GM19023 (cell line): Measurements from ENCODE around the gene TSPAN32.

Source experiments
- ATAC-seq: cut with Tn5 transposase; IDR thresholded peaks from one replicate; pipeline ENCODE4 v1.9.1; 2021; ENCODE audit warnings: mild to moderate bottlenecking, moderate library complexity; ENCODE audit not compliant: unreplicated experiment

Gene TSPAN32

DNA sequence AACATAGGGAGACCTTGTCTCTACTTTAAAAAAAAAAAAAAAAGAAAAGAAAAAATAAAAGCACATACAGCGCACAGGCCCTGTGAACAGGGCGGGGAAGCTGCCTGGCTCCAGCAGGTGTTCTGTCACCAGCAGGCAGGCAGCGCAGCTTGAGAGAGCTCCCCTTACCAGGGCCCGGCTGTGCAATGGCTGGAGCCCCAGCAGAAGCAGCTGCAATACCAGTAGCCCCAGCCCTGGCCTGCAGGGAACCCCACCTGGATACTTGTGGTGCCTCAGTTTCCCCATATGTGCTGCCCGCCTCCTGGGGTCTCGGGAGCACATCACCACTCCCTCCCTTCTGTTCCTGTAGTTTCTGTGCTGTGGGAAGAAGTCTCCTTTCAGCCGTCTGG lies 12.3 kb downstream of the TSPAN32 start:
- no peak for ATAC-seq

DNA sequence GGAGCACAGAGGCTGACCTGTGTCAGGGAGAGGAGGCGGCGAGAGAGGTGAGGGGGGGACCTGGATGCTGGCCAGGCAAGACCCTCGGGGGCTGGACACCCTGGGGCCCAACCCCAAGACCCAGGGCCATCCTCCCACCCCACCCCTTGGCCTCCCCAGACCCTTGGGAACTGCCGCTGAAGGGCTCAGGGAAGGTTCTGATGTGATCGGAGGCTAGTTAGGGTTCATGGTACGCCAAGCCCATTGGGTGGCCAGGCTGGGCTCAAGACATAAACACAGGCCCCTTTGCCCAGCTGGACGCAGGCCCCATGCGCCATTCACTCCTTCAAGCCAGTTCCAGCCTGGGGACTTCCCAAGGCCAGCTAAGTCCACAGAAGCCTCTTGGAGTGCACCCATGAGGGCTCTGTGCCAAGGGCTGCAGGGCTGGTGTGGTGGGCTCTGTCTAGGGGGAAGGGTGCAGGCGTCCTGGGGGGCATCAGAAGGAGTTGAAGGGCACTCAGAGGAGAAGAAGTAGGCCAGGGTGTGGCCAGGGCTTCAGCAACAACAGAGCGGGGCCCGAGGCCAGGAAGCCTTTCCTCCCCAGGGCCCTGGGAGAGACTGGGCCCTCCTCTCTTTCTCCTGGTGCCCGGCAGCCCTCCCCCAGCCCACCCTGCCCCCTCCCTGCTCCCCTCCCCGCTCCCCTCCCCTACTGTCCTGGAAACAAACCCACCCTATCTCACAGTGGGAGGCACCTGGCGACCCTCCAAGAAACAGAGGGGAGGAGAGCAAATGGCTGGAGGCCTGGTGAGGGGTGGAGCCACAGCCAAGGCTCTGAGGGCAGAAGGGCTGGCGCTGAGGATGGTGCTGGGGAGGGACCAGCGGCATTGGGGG lies 12.9 kb downstream of the TSPAN32 start:
- ATAC-seq: no peak

DNA sequence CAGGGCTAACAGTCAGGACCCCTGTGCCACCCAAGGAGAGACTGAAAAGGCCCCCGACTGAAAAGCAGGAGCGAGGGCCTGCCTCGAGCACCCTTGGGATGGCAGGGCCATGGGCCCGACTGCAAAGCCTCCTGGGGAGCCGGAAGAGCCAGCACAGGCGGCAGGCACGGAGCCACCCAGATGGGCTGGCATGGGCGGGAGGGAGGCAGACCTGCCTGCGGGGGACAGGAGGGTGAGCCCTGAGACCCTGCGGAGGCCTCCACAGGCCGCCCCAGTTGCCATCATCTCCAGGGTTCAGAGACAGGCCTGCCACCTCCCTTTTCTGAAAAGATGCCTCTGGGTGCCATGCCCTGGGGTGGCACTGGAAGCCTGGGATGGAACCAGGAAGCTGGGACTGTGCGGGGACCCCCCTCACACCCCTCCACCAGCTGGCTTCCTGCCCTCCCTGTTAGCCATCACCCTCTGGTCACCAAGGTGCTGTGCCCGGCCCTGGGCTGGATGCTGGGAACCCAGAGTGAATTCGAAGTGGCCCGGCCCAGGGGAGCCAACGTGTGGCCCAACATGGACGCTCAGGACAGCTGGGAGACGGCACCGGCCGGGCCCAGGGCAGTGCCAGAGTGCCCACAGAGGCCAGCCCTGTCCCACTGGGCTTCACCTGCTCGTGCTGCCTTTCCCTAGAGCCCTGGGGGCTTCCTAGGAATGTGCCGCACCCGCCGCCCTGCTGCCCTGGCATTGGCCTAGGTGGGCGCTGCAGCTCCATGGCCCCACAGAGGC lies 13.8 kb downstream of the TSPAN32 start:
- ATAC-seq: no peak

DNA sequence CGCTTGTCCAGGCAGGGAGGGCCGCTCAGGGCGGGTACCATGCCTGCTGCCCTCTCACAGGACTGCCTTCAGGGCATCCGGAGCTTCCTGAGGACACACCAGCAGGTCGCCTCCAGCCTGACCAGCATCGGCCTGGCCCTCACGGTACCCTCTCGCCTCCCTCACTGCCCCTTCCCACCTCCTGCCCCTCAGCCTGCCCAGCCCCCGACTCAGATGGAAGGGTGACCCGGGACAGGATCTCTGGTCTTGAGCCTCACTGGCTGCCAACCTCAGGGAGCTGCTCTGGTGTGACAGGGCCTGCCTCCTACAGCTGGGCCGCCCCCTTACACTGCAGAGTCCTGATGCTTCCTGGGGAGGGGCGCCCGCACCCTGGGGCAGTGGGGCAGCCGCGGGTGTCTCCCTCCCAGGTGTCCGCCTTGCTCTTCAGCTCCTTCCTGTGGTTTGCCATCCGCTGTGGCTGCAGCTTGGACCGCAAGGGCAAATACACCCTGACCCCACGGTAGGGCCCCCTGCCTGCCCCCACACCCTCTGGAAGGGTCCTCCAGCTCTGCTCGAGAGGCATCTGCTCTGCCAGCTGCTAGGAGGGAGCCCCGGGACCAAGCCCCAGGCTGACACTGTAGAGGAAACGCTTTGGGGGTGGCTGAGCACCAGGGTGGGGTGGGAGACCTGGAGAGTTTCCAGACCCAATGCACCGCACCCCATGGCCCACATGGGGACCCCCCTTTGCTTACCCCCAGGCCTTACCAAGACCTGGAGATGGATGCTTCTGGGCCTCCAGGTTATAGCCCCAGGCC lies 14.6 kb downstream of the TSPAN32 start:
- ATAC-seq: no peak

DNA sequence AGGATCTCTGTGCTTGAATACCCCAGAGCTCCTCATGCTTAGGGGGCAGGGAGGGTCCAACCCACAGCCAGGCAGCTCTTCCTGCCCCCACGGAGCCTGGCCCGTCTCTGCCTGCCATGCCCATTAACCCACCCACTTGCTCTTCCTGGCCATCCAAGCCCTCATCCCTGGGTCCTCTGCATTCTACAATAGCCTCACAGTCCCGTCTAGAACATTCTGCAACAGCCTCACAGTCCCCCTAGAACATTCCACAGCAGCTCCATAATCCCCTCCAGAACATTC lies 15.1 kb downstream of the TSPAN32 start:
- ATAC-seq: no peak

DNA sequence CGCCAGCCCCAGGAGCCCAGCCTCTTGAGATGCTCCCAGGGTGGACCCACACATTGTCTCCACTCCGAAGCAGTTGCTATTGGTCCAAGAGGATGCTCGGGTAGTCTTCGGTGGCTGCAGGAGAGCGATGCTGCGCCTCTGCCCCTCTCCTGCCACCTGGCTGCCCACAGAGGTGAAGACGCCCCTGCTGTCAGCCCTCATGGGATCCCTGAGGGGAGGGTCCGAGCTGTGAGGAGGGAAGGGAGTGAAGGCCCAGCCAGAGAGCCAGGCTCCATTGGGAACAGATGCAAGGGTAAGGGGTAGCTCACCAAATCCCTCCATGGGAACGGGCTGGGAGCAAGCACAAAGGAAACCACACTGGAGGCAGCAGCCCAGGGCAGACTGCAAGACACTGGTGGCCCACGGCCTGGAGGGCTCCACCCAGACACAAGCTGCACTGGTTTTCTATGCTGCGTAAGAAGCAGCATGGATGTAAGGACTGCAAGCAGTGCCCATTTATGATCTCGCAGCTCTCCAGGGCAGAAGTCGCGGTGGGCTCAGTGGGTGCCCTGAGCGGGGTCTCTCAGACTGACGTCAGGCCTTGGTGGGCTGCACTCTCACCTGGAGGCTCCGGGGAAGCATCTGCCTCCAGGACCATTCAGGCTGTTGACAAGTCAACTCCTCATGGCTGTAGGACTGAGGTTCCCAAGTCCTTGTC lies 15.7 kb downstream of the TSPAN32 start:
- no peak for ATAC-seq

DNA sequence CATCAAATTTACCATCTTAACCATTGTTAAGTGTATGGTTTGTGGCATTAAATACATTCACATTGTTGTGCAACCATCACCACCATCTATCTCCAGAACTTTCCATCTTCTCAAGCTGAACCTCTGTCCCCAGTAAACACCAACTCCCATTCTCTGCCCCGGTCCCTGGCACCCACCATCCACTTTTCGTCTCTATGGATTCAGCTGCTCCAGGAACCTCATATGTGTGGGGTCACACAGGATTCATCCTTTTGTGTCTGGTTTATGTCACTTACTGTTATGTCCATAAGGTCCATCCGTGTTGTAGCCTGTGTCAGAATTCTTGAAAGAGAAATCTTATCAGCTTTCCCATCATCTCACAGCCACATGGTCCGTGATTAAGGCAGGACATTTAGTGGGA lies 16.3 kb downstream of the TSPAN32 start:
- ATAC-seq: no peak

DNA sequence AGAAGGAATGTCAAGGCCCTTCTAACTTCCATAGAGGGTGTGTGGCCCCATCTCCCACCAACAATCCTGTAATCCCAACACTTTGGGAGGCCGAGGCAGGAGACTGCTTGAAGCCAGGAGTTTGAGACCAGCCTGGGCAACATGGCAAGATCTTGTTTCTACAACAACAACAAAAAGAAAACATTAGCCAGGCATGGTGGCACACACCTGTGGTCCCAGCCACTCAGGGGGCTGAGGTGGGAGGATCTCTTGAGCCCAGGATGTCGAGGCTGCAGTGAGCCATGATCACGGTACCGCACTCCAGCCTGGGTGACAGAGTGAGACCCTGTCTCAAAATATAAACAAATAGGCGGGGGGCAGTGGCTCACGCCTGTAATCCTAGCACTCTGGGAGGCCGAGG lies 16.9 kb downstream of the TSPAN32 start:
- no peak for ATAC-seq

DNA sequence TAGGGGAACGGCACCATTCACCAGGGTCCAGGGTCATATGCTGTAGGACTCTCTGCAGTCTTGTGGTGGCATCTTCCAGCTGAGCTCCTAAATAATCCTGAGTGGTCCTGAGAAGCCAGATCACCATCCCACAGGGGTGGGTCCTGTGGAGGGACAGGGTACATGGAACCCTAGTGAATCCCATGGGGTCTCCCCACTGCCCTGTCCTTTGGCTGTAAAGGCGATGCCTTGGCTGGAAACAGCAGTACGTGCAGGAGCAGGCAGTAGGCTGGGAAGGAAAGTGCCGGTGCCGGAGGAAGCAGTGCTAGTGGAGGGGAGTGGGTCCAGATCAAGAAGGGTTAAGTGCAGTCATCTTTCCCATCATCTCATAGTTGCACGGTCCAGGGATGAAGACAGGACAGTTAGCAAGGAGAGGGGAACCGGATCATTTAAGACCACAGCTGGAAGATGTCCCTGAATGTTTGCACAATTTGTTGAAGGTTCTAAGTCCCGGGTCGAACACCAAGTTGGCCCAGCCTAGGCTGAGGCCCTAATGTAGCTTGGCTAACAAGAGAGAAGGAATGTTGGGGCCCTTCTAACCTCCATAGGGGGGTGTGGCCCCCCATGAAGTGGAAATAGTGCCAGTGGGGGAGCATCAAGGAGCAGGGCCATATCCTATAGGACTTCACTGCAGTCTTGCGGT lies 18.1 kb downstream of the TSPAN32 start:
- no peak for ATAC-seq

DNA sequence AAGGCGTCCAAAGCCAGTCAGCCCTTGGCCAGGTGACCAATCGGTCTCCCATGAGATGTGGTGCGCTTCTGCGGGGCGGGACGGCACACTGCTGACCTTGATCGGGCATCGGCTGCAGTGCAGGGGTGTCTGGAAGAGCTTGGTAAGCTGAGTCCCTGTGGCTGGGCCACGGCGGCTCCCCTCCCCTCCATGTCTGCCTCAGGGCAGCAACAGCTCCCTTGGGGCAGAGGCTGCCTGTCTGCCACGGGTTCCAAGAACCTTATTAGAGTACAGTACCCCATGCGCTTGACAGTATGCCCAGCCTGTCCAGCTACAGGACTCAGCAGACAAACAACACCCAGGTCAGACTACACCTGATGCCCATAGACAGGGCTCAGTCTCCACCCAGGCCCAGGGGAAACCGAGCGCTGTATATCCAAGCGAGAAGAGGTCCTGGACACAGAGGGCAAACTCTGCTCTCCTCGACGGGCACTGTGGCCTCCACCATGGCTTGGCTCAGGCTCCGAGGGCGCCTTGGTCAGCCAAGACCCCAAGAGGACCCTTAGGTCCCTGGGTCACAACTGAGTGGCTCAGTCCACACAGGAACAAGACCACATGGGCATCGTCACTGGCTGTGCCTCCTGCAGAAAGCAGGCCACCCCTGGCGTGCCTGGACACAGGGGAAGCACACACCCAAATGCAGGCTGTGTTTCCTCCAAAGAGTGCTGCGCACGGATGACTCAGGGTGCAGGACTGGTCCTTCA lies 18.9 kb downstream of the TSPAN32 start:
- no peak for ATAC-seq

DNA sequence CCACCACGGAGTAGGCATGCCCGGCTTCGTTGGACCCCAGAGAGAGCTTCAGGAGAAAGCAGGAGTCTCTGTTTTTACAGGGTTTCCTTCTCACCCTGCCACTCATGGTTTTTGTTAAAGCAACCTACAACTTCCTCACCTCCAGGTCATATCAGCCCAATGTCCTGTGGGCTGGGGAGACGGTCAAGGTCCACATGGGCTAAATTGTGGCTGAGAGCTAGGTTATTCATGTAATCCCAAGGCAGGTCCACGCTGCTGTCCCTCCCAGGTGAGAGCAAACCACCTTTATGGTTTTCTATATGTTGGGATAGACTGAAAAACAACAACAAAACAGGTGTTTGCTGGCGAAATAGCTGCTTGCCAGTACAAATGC lies 19.5 kb downstream of the TSPAN32 start:
- no peak for ATAC-seq

DNA sequence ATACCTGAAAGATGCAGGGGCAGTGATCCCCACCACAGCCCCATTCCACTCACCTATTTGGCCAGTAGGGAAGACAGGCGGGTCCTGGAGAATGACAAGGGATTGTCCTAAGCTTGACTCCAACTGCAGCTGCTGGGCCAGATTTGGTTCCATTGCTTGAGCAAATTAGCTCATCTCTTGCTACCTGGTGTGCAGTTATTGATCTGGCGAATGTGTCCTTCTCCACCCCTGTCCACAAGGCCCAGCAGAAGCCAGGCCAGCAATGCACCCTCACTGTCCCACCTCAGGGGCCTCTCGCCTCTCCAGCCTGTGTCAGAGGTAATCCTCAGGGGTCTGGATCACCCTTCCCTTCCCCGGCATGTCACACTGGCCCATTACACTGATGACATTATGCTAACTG lies 23.3 kb downstream of the TSPAN32 start:
- ATAC-seq: no peak

DNA sequence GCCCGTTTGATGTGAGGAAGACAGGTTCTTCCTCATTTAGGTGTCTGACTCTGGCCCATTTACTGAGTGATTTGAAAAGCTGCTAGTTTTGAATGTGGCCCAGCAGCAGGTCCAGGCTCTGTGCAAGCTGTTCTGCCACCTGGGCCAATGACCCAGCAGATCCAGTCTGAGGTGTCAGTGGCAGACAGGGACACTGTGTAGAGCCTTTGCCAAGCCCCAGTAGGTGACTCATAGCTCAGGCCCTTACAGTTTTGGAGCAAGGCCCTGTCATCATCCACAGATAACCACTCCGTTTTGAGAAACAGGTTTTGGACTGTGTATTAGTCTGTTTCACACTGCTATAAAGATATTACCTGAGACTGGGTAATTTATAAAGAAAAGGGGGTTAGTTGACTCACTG lies 23.9 kb downstream of the TSPAN32 start:
- ATAC-seq: no peak

DNA sequence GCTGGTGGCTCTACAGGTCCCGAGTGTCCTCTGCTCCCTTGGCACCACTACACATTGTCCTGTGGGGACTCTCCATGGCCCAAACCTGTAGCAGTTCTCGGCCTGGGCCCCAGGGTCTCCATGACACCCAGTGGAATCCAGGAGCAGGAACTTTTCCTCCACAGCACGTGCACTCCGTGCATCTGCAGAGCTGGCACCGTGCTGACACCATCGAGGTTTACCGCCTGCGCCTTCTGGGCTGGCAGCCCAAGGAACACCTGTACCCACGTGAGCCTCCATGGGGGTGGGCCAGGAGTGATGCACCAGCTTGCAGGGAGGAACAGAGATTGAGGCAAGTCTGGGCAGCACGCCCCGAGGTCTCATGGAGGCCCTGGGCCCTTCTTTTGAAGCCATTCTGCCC lies 25.2 kb downstream of the TSPAN32 start:
- no peak for ATAC-seq

DNA sequence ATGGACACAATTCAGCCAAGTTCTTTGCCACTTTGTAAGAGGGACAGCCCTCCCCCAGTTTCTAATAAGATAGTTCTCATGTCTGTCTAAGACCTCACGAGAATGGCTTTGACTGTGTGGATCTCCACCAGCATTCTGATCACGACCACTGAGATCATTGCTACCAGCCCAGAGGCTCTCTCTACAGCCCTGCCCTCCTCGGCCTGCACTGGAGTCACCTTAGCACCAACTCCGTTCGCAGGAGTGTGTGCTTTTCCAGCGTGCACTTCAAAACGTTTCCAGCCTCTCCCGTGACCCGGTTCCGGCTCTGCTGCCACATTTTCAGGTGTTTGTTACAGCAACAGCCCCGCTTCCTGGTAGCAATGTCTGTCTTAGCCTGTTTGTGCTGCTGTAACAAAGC lies 26.2 kb downstream of the TSPAN32 start:
- ATAC-seq: no peak

DNA sequence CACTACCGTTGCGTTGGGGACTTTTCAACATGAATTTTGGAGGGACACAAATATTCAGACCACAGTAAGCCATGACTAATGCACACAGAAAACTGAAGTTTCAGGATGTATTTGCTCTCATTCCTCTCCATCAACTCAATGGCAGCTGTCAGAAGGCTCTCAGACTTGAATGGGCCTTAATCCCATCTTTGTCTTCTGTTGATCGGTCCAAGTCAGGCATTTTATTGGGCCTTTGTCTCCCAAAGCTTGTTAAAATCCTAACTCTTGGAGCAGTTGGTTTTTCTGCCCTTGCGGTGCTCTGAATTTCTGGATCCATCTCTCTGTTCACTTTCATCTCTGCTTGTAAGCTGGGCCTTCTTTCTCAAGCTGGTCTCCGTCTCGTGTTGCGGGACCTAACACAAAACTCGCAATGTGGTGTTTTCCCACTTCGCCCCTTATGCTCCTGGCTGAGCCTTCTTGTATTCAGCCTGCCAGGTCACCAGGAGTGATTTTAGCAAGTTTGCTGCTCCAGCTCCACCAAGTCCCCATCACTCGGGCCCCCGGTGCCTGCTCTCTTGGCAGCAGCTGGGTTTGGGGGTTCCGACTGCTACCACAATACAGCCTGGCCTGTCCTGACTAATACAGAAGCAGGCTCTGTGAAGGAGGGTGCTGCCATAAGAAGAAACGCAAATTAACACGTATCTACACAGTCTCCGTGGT lies 27.0 kb downstream of the TSPAN32 start:
- ATAC-seq: no peak

DNA sequence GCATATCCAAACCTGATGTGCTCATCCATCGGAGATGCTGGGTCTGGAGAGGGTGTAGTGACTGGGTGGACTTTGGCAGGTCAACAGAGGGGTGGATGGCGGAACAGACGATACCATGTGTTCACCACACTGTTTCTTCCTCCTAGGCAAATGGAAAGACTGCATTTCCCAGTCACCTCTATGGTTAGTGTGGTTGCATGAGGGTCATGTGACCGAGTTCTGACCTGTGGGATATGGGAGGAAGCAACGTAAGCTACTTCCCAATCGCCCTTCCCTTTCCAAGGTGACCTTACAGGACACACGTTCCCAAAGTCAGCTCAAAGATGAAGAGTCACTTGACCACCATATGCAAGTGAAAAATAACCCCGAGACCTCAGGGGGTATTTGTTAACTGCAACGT lies 27.7 kb downstream of the TSPAN32 start:
- no peak for ATAC-seq

DNA sequence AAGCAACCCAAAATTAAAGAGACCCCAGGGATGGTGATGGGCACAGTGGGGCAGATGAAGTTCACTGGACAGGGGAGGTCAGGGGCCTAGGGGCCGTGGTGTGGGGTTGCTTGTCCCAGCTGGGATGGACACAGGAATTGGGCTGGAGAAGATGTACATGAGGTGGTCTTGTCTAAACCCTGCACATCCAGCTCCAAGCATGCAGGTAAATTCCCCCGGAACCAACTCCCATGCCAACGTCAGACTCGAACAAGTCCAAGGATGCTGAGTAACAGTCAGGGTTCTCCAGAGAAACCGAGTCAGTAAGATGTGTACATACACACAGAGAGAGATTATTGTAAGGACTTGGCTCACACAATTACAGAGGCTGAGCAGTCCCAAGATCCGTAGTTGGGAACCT lies 28.9 kb downstream of the TSPAN32 start:
- no peak for ATAC-seq

DNA sequence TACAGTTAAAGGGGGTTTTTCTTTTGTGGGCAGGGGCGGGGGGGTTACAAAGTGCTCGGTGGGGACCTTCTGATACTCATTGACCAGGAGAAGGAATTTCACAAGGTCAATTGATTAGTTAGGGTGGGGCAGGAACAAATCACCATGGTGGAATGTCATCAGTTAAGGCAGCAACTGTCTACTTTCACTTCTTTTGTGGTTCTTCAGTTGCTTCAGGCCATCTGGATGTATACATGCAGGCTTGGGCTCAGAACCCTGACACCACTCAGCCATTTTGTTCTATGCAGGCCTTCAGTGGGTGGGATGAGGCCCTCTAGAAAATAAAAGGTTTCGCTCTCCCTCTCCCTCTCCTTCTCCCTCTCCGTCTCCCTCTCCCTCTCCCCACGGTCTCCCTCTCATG lies 29.6 kb downstream of the TSPAN32 start:
- ATAC-seq: no peak
